Stimulated activated CD8-positive, alpha-beta memory T cell treated with anti-CD3 and anti-CD28 coated beads, Interleukin-4, amount 100 ng/mL, for 1 hour (primary cell): ENCODE results near the gene TRPC4.

Experiments
- DNase-seq, 2 donors: peaks; one replicate each; pipeline ENCODE4 v3.0.0-alpha.2; 2020; ENCODE audit warnings: low read depth in 2 of 2, low spot score in 1 of 2

Gene TRPC4

DNA sequence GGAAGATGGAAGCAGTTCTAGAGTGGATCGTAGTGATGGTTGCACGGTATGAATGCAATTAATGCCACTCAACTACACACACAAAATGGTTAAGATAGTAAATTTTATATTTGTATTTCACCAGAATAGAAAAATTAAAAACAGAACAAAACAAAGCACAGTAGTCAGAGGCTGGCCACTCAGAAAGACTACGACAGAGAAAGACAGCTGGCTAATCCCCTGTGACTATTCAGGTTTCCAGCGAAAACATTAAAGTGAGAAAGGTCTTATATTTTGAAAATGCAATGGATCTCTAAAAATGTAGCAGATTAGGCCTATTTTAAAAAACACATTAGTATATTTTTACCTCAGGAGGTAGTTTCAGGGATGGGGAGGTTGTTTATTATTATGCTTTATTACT lies 139.7 kb downstream of the TRPC4 start:
- DNase-seq, result no peak

DNA sequence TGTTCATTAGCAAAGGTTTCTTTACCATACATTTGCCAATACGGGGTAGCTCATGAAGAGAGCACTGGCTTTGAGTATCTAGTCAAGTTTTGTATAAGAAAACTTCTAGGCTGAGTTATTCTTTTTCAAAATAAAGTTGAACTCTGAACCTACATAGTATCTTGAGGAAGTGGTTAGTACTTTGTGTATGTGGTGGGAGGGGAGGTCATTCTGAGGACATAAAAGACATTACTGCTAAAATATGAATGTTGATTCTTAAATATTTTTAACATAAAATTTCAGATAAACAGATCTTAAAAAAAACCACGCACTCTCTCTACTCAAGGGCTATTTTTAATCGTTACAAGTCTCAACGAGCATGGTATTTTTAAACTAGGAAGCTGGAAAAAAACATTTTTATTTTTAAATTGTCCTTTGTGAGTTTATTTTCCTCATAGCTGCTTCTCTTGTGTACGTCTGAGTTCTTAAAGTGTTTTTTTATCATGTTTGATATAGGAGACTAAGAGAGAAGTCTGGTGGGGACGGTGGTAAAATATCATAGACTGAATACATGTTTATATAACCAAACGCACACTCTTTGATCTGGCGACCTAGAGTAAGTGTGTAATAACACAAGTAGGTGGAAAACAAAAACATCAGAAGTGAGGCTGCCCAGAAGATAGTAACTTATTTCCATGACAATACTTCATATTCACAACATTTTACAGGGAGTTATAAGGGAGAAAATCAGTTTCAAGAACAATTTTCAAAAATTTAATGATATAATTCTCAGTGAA lies 153.0 kb downstream of the TRPC4 start:
- no peak for DNase-seq

DNA sequence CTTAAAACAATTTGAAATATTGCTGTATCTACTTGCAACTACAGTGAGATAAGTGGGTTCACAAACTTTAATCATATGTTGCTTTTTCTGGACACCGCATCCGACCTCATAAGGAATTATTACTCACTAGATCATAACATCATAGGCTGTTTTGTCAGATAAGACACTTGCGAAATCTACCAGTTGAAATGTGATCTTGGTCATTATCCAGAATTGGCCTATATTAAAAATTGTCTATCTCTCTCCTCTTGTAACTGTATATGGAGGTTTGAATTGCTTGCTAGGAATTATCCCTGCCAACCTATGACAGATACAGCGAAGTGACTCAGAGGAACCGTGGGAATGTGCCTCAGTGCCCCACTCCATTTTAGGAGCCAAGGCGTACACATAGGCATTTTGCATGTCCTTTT lies 154.0 kb downstream of the TRPC4 start:
- DNase-seq, result no peak

DNA sequence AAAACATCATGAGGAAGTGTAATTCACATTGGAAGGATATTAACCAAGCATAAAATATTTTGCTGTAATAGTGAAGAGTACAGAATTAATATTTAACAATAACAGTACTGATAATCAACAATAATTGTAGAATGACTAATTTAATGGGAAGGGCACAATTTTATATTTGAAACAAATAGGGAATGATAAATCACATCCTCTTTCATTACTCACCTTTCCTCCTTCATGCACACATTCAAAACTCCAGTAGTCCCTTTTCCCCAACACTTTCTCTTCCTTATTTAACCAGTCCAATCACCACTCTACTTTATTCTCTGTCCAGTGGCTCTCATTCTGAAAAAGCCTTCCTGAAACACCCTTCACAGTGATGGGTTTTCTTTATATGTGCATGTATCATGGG lies 160.3 kb downstream of the TRPC4 start:
- no peak for DNase-seq

DNA sequence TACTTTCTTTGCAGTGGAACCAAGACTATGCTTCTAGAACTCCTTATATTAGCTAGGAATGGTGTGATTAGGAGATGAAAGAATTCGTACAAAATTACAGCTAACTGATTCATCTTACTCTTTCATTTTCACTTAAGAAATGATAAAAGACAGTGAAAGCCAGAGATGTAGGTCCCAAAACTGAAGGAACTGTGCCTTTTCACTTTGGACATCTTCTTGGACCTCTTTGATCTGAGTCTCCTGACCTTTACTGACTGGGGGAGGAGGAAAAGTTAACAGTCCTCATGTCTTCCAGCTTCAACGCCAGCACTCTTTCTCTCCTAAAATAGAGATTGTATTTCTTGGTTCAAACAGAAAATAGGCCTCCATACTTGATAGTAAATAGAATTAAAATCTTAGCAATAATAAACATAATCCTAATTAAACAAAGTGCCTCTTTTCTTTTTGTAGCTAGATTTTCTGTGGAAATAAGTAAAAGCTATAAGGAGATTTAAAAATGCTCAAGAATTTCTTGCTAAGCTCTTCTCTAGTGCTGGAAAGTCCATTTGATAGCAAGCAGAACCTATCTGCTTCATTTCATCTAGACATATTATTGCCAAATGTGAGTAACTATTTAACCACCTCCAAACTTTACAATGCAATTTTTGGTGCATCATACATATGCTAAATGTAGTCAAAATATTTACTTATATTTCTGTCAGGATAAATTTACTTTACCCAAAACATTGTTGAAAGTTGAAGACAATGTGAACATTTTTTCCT lies 161.7 kb downstream of the TRPC4 start:
- DNase-seq, result no peak

DNA sequence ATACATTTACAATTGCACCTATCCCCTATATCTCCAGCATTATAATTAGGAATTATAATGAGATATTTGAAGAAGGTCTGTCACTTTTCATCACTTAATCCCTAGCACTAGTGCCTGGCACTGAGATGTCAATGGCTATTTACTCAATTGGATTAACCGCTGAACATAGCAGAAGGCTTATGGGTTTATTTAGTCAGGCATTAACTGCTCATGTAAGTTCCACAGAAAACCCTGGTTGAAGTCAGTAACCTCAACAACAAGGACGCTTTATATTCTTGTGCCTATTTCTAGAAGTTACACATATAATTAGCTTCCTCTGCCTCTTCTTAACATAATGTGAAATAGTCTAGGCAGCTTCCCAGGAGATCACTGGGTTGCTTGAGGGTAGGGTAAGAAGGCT lies 163.5 kb downstream of the TRPC4 start:
- DNase-seq, result no peak

DNA sequence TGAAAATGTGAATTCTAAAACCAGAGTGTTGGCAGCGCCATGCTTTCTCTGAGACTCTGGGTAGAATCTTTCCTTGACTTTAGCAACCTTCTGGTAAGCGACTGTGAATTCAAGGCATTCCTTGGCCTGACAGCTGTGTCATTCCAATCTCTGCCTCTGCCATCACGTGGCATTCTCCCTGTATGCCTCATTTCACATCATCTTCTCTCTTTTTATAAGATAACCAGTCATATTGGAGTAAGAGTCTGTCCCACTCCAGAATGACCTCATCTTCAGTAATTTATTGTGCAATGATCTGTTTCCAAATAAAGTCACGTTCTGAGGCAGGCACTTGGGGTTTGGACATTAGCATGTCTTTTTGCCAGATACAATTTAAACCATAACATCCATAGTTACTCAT lies 167.6 kb downstream of the TRPC4 start:
- DNase-seq, result no peak

DNA sequence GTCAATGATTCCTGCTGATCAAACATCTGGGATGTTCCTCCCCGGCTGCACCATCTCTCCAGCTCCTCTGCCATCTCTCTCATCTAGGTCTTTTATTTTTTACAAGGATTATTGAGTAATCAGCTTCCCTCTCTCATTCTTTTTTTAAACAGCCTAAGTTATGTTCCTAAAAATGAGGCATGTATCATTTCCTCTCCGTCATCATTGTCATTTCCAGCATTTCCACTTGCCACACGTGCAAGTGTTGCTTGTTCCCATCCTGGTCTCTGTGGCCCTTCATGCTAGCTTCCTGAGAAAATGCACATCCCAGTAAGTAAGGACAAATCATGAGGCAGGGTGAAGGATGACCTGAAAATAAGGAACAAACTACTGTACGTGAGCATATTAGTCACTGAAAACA lies 168.3 kb downstream of the TRPC4 start:
- no peak for DNase-seq

DNA sequence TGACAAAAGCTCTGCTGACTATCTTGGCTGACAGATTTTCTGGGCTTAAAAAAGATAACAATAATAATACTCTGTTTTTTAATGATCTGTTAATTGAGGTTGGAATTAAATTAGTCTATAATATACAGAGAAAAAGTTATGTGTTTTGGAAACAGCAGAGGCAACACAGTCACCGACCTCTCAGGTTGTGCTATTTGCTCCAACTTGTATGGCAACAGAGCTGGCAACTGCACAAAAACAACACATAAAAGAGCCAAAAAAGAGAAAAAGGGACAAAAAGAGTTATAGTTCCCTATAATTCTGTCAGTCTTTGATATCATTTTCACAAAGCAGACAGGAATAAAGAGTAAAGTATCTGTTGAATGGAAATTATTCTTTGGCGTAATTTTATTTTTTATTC lies 168.7 kb downstream of the TRPC4 start:
- no peak for DNase-seq

DNA sequence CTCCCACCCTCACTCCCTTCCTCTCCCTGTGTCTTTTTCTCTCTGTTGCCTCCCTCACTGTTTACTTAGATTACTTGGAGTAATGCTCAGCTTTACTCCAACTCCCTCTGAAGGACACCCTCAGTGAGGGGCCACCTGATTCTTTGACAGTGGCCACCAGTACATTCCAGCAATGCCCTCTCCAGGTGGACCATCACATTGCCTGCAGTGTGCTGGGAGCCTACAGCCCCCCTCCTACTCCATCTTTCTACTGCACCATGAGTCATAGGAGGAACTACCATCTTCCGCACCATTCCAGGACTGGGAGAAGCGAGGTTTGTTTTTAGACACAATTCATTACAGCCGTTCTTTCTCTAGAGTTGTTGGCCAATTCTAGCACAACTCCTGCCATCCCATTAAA lies 174.4 kb downstream of the TRPC4 start:
- no peak for DNase-seq

DNA sequence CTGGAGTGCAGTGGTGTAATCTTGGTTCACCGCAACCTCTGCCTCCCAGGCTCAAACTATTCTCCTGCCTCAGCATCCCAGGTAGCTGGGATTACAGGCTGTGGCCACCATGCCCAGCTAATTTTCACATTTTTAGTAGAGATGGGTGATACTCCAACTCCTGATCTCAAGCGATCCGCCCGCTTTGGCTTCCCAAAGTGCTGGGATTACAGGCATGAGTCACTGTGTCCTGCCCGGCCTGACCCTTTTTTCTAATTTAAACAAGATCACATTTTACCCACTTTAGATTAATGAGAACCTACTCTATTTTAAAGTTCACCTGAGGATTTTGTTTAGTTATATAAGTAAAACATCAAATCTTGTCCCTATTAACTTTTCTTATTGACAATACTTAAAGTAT lies 179.2 kb downstream of the TRPC4 start:
- no peak for DNase-seq

DNA sequence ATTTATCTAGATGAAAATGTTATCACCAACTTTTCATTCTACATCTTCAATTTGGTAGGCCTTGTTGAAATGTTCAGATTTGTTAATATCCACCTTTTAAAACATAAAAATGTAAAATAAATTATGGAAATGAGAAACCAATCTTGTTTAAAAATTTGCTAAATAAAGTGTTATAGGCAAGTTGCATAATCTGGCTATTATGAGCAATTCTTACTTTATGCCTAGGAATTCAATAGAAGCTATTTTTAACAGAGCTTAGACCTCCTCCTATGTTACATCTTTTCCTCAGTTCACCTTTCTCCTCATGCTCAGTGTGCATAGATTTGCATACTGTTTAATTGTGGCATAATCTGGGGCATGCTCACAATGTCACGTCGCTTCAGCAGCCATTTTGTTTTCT lies 183.1 kb downstream of the TRPC4 start:
- no peak for DNase-seq

DNA sequence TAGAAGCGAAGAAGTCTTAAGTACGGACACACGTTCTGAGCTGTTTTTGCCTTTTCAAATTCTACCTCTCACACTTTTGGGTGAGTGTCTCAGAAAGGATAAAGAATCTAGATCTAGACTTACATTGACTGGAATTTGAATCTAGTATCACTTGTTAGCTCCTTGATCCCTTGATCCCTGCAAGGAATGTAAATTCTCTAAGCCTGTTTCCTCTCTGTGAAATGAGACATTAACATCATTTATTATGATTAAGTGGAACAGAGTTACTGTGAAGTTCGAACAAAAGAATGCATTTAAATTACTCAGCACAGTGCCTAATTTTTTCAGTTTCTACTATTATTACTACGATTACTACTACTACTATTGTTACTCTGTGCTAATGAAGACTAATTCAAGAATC lies 184.4 kb downstream of the TRPC4 start:
- no peak for DNase-seq

DNA sequence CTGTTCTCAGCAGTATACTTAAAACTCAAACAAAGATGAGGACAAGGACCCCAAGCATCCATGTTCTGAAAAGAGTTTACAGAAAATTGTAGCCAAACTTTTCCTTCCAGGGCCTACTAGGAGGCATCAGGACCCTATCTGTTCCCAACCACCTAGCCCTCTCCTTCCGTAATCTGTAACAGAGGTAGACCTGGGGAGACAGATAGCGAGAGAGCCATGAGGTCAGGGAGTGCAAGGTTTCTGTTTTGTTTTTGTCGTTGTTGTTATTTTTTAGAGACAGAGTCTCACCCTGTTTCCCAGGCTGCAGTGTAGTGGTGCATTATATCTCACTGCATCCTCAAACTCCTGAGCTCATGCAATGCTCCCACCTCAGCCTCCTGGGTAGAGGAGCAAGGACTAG lies 187.1 kb downstream of the TRPC4 start:
- no peak for DNase-seq

DNA sequence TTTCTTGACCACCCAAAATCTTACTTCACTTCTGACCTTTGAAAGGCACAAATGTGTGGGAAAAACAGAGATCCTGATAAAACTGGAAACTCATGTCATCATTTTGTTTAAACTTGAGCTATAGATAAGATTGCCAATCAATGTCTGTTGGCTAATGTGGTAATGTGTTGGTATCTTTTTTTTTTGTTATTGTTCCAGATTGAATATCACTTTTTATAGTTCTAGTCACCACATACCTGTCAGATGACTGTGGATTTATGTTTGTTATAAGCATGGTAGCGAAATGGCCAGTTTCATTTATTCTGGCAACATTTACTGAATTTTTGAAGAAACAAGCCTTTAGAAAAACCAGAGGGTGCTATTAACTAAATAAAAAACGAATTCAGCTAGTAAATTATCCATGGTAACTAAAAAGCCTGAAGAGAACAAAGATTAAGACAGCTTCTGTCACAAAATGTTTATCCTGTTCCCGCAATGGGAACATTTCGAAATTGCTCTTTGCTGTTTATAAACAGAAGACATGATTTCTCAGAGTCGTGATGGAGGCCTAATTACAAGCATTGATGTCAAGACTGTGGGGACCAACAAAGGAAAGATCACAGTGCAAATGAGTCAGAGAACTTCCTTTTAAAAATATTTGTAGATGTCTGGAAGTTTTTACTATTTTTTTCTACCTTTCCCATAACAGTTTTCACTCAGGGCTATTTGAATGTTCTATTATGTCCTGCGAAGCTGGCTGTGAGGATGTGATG lies 188.1 kb downstream of the TRPC4 start:
- no peak for DNase-seq

DNA sequence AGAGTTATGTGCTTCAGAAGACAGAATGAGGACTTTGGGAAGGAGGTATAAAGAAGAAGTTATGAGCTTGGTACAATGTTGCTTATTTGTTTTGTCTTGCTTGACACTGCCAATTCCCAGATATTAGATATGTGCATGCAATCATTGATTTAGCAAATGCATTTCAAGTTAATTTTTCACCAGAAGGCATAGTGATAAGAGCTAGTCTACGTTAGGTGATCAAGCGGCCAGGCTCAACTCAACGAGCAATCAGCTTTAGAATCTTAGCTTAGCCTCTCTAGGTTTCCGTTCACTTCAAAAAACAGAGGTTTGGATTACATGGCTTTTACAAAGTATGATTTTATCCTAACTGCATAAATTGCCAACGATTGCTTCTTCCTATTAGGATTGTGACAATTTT lies 189.4 kb downstream of the TRPC4 start:
- no peak for DNase-seq

DNA sequence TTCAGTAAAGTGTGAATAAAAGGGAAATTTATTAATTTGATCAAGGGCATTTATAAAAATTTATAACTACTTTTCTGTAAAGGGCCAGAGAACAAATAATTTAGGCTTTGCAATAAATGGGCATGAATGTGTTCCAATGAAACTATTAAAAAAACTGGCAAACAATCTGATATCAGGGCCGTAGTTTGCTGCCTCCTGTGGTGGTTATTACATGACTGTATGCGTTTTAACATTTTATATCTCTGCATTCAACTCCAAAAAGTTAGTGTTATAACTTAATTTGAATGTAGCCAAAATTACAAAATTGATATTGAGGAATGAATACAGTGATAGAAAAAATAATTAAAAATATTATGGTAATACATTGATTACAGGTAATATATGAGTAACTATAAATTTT lies 190.5 kb downstream of the TRPC4 start:
- DNase-seq, result no peak

DNA sequence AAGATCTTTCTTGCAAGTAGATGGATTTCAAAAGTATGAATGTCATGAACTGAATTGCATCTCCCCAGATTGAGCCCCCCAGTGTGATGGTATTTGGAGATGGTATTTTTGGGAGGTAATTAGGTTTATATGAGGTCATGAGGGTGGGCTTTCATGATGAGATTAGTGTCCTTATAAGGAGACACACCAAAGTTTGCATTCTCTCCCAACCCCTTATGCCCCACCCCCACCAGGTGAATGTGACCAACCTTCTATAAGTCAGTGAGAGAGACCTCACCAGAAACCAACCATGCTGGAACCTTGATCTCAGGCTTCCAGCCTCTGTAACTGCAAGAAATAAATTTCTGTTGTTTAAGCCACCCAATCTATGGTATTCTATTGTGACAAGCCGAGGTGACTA lies 199.7 kb downstream of the TRPC4 start:
- DNase-seq, result no peak

DNA sequence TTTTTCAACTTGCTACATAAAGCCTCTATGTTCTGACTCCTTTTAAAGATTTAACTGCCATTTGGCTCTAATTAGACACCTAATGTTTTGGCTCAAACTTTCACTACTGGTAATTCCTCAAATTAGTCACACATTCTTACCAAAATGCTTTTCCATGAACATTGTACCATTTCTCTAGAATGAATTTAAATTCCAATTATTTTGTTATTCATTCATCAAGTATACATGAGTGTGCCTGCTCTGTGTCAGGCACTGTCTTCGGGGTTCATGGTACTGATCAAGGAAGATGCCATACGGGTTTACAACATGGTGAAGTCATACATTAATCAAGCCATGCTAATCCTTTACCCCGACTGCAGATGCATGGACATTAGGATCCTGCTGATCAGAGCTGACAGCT lies 201.9 kb downstream of the TRPC4 start:
- no peak for DNase-seq

DNA sequence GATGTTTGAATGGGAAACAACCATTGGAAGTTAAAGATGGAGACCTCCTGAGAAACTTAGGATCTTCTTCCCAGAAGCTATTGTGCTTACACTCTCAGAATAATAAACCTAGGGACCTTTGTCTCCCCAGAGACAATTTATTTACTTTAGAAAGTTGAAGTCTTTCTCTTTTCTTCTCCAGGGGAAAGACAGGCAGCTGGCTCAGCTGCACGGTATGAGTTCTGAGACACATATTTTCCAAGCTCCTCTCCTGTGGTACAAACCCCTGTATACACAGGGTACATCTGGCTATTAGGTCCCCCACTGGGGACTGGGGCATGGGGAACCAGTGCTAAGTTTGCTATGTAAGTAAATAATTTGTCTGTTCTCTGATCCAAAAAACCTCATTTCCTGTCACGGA lies 203.5 kb downstream of the TRPC4 start:
- no peak for DNase-seq

DNA sequence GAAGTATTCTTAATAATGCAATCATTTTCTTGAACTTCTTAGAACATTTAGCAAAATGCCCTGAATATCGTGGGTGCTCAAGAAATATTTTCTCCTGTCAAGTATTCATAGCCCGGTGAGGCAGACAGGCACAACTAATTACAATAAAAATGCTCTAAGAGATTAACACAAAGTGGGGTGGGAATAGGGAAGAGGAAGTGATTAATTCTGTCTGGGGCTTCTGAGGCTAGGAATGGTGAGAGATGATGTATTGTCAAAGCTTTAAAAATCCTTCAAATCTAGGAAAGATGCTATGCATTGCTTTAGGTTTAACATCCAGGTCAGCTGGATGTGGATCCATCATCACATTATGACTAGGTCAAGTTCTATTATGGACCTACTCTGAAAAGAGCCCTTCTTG lies 204.2 kb downstream of the TRPC4 start:
- no peak for DNase-seq

DNA sequence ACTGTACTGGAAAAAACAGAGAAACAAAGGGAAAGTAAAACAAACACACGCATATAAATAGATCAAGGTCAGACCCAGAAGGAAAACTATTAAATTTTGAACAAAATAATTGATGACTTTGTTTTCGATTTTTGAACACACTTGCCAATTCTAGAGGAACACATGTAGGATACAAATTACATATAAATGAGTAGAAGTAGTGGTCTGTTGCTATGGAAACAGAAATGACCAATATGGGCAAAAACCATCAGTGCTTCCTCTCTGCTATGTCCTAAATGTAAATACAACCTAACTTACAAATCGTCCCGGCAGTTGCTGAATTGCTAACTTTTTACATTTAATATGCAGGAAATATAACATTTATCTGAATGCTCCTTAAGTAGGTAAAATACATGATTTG lies 205.8 kb downstream of the TRPC4 start:
- DNase-seq, result no peak
